Measurements from ENCODE around the gene SCN5A.

The SCN5A gene

DNA sequence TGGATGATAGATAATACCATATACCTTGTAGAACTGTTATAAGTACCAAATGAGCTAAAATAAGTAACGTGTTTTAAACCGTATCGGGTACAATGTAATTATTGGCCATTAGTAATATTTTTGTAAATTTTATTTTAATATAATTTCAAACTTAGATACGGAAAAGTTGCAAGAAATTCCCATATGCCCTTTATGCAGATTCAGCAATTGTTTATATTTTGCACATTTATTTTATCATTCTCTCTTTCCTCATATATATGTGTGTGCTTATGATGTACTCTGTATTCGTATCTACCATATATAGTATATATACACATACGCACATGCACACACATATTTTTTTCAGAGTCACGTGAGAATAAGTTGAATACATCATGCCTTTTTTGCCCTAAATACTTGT lies 114.9 kb downstream of the SCN5A start:
- no peak overlapping the region for H3K4me3 ChIP-seq (ENCODE audit: low read length)

DNA sequence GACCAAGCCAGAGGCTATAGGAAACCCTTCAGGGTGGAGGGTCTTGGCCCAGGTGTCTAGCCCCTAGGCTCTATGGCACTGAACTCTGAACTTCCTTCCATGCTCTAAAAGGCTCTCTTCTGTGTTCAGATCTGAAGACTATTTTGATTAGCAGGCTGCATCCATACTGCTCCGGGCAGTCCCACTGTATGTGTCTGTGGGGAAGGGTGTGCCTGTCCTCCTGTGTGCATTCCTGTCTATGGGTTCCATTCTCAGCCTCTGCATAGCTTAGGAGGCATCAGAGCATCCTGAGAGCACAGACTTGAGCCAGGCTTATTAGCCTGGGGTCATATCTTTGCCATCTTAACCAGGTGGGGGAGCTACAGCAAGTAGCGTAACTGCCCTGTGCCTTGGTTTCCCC lies 115.3 kb downstream of the SCN5A start:
- H3K4me3 ChIP-seq (ENCODE audit: low read length), result no peak overlapping the region
- no peak for DNase-seq (ENCODE audit: low read depth, low spot score)

More for the DNA sequence above, 114.9 kb downstream of the SCN5A start:
- DNase-seq (ENCODE audit: low read depth, low spot score), result no peak

DNA sequence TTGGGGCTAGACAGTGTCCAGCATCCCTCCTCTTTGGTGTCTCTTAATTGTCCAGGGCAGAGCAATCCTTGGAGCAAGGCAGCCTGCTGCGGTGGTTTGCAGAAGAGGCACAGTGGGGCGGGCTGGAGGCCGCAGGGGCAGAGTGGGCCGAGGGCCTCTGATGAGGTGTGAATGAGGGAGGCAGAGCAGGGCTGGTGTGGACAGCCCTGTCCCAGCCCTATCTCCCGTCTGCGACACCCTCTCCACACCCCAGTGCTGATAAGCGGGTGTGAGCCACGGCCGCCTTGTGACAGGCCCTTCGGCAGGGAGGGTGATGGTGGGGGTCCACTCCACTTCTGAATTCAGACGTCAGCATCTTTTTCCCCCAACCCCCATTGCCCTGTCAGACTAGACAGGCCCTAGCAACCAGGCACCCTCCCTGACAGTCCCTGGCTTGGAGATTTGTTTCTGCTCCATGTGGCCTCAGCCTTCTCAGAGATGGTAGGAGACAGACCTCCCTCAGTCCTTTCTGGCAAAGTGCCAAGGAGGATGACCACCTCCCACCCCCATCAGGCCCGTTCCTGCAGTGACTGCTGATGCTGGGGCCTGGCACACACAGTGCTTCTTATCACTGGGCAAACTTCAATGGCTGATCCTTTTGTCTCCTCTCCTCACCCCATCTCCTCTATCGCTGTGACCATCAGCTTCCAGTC lies 116.1 kb downstream of the SCN5A start:
- no peak for DNase-seq (ENCODE audit: low read depth, low spot score)
- no peak overlapping the region for H3K4me3 ChIP-seq (ENCODE audit: low read length)

DNA sequence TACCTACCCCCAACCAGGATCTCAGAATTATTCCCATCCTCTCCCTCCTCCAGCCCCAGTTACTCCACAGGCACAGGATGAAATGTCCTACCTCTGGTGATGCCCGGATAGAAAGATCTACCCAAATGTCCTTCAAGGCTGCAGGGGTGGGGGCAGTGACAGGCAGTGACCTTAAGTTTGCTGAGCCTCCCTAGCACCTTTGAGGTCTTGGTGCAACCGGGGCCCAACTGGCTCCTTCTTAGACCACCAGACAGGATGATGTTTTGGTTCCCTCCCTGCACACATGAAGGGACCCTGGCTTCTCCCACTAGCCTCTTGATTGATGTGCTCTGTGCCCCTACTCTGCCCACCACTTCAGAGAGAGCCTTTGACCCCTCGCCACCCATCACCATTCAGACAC lies 117.0 kb downstream of the SCN5A start:
- DNase-seq (ENCODE audit: low read depth, low spot score), result no peak
- H3K4me3 ChIP-seq (ENCODE audit: low read length), result no peak overlapping the region

DNA sequence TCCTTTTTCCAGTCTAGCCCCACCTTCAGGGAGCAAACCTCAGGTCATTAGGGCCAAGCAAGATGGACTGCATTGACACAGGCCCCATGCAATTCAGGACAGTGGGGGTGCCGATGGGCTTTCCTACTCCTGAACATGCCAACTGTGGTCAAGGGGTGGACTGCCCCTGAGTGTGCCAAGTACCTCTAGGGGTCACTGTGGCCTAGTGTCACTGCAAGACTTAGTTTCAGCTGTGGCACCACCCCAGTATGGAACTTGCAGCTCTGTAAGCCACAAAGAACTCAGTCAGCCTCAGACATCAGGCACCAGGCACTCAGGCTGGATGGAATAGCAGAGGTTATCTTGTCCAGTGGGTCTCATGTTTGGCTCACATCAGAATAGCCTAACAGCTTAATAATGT lies 121.0 kb downstream of the SCN5A start:
- DNase-seq (ENCODE audit: low read depth, low spot score), result no peak
- H3K4me3 ChIP-seq (ENCODE audit: low read length), result no peak overlapping the region

DNA sequence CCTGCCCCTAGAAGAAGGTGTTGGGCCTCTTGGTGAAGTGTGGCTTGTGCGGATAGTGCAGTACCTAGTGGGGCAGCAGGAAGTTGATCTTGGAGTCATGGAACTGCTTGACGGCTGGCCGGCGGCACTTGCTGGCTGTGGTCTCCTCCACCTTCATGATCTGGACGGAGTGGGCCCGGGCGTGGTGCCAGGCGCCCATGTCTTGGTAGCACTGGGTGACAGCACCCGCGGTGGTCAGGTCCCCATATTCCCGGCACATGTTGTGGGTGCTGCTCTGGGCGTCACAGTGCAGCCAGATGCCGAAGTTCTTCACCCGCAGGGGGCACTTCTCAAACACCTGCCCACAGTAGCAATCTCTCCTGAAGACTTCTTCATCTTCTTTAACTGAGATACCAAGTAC lies 122.7 kb downstream of the SCN5A start:
- DNase-seq (ENCODE audit: low read depth, low spot score), result no peak
- H3K4me3 ChIP-seq (ENCODE audit: low read length), result no peak overlapping the region

DNA sequence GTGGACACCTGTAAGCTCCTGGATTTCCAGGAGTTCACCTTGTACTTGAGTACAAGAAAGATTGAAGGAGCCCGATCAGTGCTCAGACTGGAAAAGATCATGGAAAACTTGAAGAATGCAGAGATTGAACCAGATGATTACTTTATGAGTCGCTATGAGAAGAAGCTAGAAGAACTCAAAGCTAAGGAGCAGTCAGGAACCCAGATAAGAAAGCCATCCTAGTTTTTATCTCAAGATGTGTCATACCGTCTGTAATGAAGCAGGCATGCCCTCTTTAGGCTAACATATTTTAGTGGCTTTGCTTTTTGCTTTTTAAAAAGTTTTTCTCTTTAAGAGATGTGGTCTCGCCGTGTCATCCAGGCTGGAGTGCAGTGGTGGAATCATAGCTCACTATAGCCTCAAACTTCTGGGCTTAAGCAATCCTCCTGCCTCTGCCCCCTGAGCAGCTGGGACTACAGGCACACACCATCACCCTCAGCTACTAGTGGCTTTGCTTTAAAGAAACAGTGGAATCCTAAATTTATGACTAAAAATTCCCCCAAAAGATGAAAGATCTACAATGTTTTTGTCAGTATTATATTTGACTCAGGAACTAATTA lies 125.2 kb downstream of the SCN5A start:
- no peak for DNase-seq (ENCODE audit: low read depth, low spot score)
- no peak overlapping the region for H3K4me3 ChIP-seq (ENCODE audit: low read length)

DNA sequence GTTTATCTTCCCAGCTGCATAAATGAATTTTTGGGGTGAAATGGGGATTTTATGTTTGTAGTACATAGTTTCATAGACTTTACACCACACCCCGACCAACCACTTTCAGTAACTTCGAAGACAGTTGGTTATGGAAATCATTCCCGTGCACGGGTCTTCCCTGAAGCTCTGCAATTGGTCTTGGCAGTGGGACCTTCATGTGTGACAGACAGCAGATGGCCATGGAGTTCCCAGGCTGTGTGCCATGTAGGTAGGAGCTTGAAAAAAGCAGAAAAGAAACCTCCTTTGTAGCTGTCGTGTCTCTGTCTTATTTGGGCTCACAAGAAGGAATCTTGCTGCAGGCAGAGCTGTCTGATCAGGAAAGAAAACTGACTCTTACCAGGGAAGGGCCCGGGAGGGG lies 127.5 kb downstream of the SCN5A start:
- H3K4me3 ChIP-seq (ENCODE audit: low read length), result no peak overlapping the region
- DNase-seq (ENCODE audit: low read depth, low spot score), result no peak

DNA sequence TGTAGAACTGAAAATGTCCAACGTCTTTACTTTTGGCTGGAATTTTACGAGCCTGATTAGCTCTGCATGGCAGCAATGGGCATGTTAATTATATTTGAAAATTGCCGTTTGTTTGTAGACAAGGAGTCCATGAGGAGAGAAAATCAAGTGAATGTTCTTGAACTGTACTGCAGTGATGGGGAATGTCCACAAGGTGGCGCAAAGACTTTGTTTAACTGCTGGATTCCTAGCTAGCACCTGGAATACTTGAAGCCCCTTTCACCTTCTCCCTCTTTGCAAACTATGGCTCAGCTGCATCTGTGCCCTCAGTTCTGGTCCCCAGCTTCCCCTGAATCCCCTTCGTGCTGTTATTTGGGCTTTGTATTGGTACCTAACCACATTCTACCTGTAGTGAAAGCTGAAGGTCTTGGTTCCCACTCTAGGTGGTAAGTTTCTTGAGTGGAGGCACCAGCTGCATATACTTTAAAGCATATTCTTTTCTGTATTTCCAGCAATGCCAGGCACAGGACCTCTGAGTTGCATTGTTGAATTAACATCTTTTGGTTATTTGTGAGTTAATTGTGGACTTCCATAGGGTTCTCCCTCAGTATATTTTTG lies 128.0 kb downstream of the SCN5A start:
- DNase-seq (ENCODE audit: low read depth, low spot score), result peak; percentile 81
- H3K4me3 ChIP-seq (ENCODE audit: low read length), result no peak overlapping the region

DNA sequence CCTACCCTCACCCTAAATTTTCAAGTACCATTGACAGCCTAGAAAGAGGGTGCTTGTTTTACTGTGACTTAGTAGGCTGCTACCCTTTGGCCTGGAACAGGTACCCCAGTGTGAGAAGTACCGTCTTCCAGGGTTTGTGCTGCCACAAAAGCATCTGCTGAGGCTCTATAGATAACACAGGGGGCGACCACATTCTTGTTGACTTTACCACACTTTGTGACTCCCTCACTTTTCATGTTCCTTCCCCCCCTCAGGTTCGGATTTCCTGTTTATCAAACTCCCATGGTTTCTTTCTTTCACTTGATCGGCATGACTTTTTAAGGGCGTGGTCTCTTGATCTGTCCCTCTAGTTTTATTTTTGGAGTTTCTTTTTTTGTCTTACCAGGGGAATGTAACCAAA lies 129.8 kb downstream of the SCN5A start:
- no peak overlapping the region for H3K4me3 ChIP-seq (ENCODE audit: low read length)
- DNase-seq (ENCODE audit: low read depth, low spot score), result peak; percentile 96

DNA sequence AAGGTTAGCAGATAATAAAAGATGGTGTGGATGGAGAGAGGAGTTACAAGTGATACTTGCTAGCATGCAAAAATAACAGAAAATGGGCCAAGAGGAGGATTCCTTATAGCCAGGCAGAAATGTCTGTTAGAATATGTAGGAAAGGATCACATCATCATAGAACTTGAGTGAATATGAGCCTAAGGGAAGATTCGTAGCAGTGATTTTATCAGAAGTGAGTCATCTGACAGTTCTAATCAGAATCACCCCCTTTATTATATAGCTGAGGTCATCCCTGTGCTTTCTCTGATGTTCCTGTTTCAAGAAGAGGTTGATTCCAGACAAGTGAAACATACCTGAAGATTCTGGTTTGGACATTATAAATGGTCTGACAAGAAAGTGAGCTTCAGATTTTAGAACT lies 130.5 kb downstream of the SCN5A start:
- DNase-seq (ENCODE audit: low read depth, low spot score), result no peak
- H3K4me3 ChIP-seq (ENCODE audit: low read length), result no peak overlapping the region

DNA sequence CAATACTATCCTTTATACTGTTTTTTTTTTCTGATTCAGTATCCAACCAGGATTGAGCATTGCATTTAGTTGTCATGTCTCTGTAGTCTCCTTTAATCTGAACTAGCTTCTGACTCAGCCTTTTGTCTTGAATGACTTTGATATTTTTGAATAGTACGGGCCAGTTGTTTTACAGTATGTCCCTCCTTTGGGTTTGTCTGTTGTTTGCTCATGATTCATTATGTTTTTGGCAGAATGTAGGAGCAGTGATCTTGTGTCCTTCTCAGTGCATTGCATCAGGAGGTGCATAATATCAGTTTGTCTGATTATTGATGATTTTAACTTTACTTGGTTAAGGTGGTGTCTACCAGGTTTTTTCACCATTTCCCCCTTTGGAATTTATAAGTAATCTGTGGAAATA lies 132.8 kb downstream of the SCN5A start:
- no peak for DNase-seq (ENCODE audit: low read depth, low spot score)
- no peak overlapping the region for H3K4me3 ChIP-seq (ENCODE audit: low read length)

DNA sequence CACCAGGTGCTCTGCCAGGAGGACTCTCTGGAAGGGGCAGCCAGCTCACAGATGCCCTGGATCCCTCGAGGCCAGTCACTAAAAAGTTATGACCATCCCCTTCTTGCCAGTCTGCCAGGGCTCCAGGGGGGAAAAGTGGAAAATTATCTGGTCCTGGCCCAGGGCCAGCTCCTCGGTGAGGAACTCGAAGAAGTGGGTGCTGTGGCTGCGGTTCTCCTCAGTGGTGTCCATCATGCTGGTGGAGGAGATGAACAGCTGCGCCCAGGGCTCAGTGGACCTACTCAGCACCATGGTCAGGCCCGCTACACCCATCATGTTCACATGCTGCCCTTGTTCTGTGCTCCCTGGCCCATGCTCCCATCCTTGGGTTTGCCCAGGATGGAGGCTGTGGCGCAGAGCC lies 134.1 kb downstream of the SCN5A start:
- no peak for DNase-seq (ENCODE audit: low read depth, low spot score)
- no peak overlapping the region for H3K4me3 ChIP-seq (ENCODE audit: low read length)

DNA sequence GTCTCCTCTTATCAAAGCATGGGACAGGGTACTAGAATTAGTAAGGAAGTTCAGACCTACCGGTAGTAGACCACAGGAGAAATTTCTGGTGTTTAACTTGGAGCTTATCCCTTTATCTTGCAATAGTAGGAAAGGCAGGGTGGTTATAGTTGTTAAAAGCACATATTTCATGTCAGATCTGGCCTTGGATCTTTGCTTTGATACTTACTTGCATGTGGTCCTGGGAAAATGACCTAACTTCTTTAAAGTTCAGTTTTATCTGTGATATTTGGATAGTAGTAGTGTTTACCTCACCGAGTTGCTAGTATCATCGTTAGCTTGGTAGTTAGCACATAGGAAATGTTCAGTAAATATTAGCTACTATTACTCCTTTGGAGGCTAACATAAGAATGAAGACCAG lies 137.9 kb downstream of the SCN5A start:
- H3K4me3 ChIP-seq (ENCODE audit: low read length), result no peak overlapping the region
- no peak for DNase-seq (ENCODE audit: low read depth, low spot score)

DNA sequence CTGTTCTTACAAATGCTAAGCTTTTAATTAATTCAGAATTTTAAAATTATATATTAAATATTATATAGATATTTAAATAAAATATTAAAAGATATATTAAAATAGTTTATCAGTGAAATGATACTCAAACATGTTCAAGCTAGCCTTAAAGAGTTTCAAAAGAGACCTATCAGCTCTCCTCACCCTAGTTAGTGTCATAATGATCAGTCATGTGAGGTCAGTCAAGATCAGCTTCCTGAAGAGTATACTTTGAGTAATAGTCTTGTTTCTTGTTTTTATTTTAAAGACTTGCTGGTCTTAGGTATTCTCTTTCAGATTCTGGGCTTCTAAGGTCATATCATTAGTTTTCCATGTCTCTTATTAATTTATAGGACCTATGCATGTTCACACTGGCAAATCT lies 138.9 kb downstream of the SCN5A start:
- no peak for DNase-seq (ENCODE audit: low read depth, low spot score)
- no peak overlapping the region for H3K4me3 ChIP-seq (ENCODE audit: low read length)

DNA sequence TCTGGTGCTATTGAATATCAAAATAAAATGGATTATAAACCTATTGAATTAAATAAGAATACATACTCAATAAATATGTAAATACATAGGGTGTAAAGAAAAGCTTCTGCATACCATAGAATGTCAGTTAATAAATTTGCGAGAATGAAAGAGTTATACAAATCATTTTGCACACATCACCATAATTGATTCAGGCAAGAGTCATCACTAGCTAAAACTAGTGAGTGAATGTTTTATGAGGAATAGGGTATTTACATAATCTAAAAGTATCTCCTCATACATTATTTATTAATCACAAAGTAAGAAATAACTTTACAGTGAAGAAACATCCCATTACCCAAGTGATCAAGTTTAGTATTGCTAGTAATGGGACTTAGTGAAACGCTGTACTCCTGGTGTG lies 139.8 kb downstream of the SCN5A start:
- DNase-seq (ENCODE audit: low read depth, low spot score), result no peak
- no peak overlapping the region for H3K4me3 ChIP-seq (ENCODE audit: low read length)

DNA sequence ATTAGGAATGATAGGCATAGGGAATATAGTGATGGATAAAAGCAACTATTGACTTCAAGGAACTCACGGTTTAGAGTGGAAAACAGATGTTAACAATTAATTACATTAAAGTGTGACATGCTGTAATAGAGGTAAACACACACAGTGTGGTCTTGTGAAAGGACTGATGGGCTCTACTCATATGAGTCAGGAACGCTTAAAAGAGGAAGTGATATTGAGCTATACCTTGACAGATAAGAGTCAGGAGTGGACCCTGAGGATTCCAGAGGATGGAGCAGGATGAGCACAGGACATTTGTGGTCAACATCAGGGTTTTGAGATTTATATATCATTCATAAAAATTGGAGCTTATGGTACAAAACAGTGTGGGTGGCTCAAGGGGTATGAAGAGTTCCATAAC lies 142.4 kb downstream of the SCN5A start:
- no peak for DNase-seq (ENCODE audit: low read depth, low spot score)
- no peak overlapping the region for H3K4me3 ChIP-seq (ENCODE audit: low read length)

DNA sequence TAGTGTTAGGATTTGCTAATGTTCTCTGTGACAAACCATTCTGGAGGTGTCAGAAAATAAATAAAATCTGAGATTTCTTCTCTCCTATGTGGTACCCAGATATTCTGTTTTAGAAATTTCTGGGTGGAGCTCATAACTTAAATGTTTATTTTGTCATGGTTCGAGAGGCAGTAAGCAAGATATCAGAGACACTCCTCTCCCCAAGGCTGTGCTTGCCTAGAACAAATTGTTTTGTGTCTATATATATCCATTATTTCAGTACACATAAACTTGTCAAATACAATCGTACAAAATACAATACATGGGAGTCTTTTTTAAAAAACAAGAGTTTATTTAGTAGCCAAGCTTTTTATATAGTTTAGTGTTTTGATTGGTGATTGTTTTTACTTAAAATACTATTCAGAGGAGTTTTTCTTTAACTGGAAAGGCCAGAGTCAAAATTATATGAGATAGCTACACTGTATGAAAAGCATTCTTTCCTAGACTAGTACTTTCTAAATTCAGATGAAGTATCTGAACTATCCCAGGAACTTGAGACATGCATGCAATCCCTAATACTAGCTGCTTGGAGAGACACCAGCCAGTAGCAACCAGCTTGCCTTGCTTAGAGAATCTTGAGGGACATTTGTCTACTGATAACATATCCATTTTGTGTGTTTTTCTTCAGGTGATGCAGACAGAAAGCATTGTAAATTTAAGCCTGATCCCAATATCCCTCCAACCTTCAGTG lies 148.6 kb downstream of the SCN5A start:
- no peak for DNase-seq (ENCODE audit: low read depth, low spot score)
- no peak overlapping the region for H3K4me3 ChIP-seq (ENCODE audit: low read length)

Data from Jurkat, Clone E6-1 (cell line).